HCT116 (cell line): ENCODE data around the gene KCNJ14. TPM values are rescaled to one million over a fixed set of nuclear protein-coding genes. Genes with fewer than 3 reads are reported as not detected.

Source experiments
- ATAC-seq: fragments of 200-7000 bp; cut with Tn5 transposase; 2 replicates; pipeline ENCODE4 v1.9.1; 2020; ENCODE audit warnings: mild to moderate bottlenecking, moderate library complexity
- BruUV-seq: library from RNA; stranded (reverse); fragments of 400-500 nt; replicated peaks from 2 replicates; lab custom pipeline; 2021; lab: Mats Ljungman, UMichigan
- CTCF ChIA-PET: fragments of 300-600 bp; sonication (Branson Sonifier 250); formaldehyde crosslinking; loops from one replicate; lab custom pipeline; 2021; ENCODE audit warnings: antibody characterized with exemption; lab: Charles Lee
- POLR2A ChIA-PET: fragments of 300-600, 350-600 bp; sonication (Branson Sonifier 250); formaldehyde crosslinking; loops from one replicate; lab custom pipeline; 2021; ENCODE audit warnings: antibody characterized with exemption; lab: Charles Lee
- RAD21 ChIA-PET, 2 experiments: fragments of 300-600 bp; sonication (Branson Sonifier 250); formaldehyde crosslinking; loops; one replicate each; lab custom pipeline; 2023; ENCODE audit warnings: low total read pairs in 2 of 2; ENCODE audit not compliant: uncharacterized antibody in 2 of 2, unreplicated experiment in 2 of 2, low non-redundant PET in 1 of 2; lab: Charles Lee
- DNase-seq: peaks from one replicate; pipeline ENCODE4 v3.0.0-alpha.2; 2010; ENCODE audit warnings: low read depth, low spot score
- H2AFZ ChIP-seq: fragments of 200-600 bp; shearing (Covaris generic), sonication (generic); 2 replicates; pipeline ENCODE4 v1.6.1; 2017; ENCODE audit warnings: low read depth, mixed run types, mixed read lengths, antibody characterized with exemption, low read length; ENCODE audit not compliant: poor library complexity, severe bottlenecking
- H3K27ac ChIP-seq: 2 replicates; pipeline ENCODE4 v1.5.1; 2012; ENCODE audit warnings: low read depth, low read length
- H3K27me3 ChIP-seq: fragments of 200-600 bp; sonication (generic); 2 replicates; pipeline ENCODE4 v1.6.1; 2016; ENCODE audit warnings: mixed run types, low read length, mixed read lengths; ENCODE audit not compliant: insufficient read depth
- H3K36me3 ChIP-seq, 2 experiments: fragments of 200-500 bp in 1 of 2; fragments of 200-600 bp in 1 of 2; sonication (Bioruptor generic) in 1 of 2; sonication (generic) in 1 of 2; 2 replicates each; pipeline versions ENCODE4 v1.5.1 to v1.6.1; 2014 to 2016; ENCODE audit warnings: low read length in 2 of 2, inconsistent platforms in 1 of 2, mixed read lengths in 1 of 2, mixed run types in 1 of 2; ENCODE audit not compliant: insufficient read depth in 2 of 2, control insufficient read depth in 1 of 2
- H3K4me1 ChIP-seq, 2 experiments: fragments of 200-600 bp in 1 of 2; sonication (generic) in 1 of 2; 2 replicates each; pipeline versions ENCODE4 v1.5.1 to v1.6.1; 2012 to 2017; ENCODE audit warnings: low read length in 2 of 2, inconsistent platforms in 1 of 2, mild to moderate bottlenecking in 1 of 2, mixed read lengths in 1 of 2, mixed run types in 1 of 2, moderate library complexity in 1 of 2; ENCODE audit not compliant: insufficient read depth in 2 of 2, control insufficient read depth in 1 of 2
- H3K4me2 ChIP-seq: fragments of 200-600 bp; sonication (generic); 2 replicates; pipeline ENCODE4 v1.6.1; 2017; ENCODE audit warnings: mixed run types, low read length, mixed read lengths
- H3K4me3 ChIP-seq, 2 experiments: fragments of 200-600 bp in 1 of 2; sonication (generic) in 1 of 2; replicated peaks in 1 of 2; 2 replicates each; pipeline ENCODE4 v1.5.1; 2011 to 2016; ENCODE audit warnings: low read length in 2 of 2, control low read depth in 1 of 2, low read depth in 1 of 2, mild to moderate bottlenecking in 1 of 2, mixed read lengths in 1 of 2, mixed run types in 1 of 2
- H3K79me2 ChIP-seq: fragments of 200-600 bp; sonication (generic); 2 replicates; pipeline ENCODE4 v1.6.1; 2017; ENCODE audit warnings: mild to moderate bottlenecking, mixed run types, low read length, moderate library complexity, mixed read lengths; ENCODE audit not compliant: insufficient read depth
- H3K9ac ChIP-seq: fragments of 200-600 bp; sonication (generic); 2 replicates; pipeline ENCODE4 v1.6.1; 2016; ENCODE audit warnings: low read length, mixed read lengths
- H3K9me2 ChIP-seq: fragments of 200-600 bp; sonication (generic), shearing (Covaris generic); 2 replicates; pipeline ENCODE4 v1.6.1; 2017; ENCODE audit warnings: mixed run types, mild to moderate bottlenecking, moderate library complexity; ENCODE audit not compliant: insufficient read depth
- H3K9me3 ChIP-seq, 2 experiments: fragments of 200-500 bp in 1 of 2; fragments of 200-600 bp in 1 of 2; sonication (Bioruptor generic) in 1 of 2; sonication (generic) in 1 of 2; 2 replicates each; pipeline ENCODE4 v1.6.1; 2014 to 2017; ENCODE audit warnings: low read length in 2 of 2, mixed read lengths in 2 of 2, inconsistent platforms in 1 of 2, low read depth in 1 of 2, mild to moderate bottlenecking in 1 of 2, mixed run types in 1 of 2, moderate library complexity in 1 of 2; ENCODE audit not compliant: control insufficient read depth in 1 of 2, insufficient read depth in 1 of 2
- H4K20me1 ChIP-seq: fragments of 200-600 bp; sonication (generic), shearing (Covaris generic); 2 replicates; pipeline ENCODE4 v1.6.1; 2017; ENCODE audit warnings: mixed run types, mild to moderate bottlenecking, moderate library complexity; ENCODE audit not compliant: insufficient read depth
- CBX3 ChIP-seq: IDR thresholded peaks from 2 replicates; pipeline ENCODE4 v1.6.1; 2012; ENCODE audit warnings: low read depth
- CEBPB ChIP-seq: IDR thresholded peaks from 2 replicates; pipeline ENCODE4 v1.6.1; 2012; ENCODE audit warnings: low read depth
- CTCF ChIP-seq, 3 experiments: fragments of 200-600 bp in 1 of 3; sonication (generic) in 1 of 3; IDR thresholded peaks in 2 of 3; conservative IDR thresholded peaks in 1 of 3; 2 replicates each; pipeline ENCODE4 v1.5.1; 2012 to 2017; ENCODE audit warnings: low read depth in 2 of 3, low read length in 2 of 3, antibody characterized with exemption in 1 of 3, borderline replicate concordance in 1 of 3, control low read depth in 1 of 3, mild to moderate bottlenecking in 1 of 3, mixed read lengths in 1 of 3, mixed run types in 1 of 3, moderate library complexity in 1 of 3; ENCODE audit not compliant: insufficient read depth in 1 of 3
- ELF1 ChIP-seq: IDR thresholded peaks from 2 replicates; pipeline ENCODE4 v1.6.1; 2012; ENCODE audit warnings: low read depth, borderline replicate concordance
- EZH2 ChIP-seq: fragments of 200-600 bp; sonication (generic); IDR thresholded peaks from 2 replicates; pipeline ENCODE4 v1.6.1; 2017; ENCODE audit warnings: antibody characterized with exemption, mixed run types
- FOSL1 ChIP-seq: IDR thresholded peaks from 2 replicates; pipeline ENCODE4 v1.6.1; 2012; ENCODE audit warnings: low read depth
- JUND ChIP-seq: IDR thresholded peaks from 2 replicates; pipeline ENCODE4 v1.6.1; 2012
- MAX ChIP-seq: IDR thresholded peaks from 2 replicates; pipeline ENCODE4 v1.6.1; 2012
- POLR2AphosphoS5 ChIP-seq: IDR thresholded peaks from 2 replicates; pipeline ENCODE4 v1.6.1; 2011; ENCODE audit warnings: mild to moderate bottlenecking, low read depth, low read length, moderate library complexity
- RAD21 ChIP-seq: IDR thresholded peaks from 2 replicates; pipeline ENCODE4 v1.6.1; 2012; ENCODE audit warnings: low read depth, mild to moderate bottlenecking
- REST ChIP-seq: IDR thresholded peaks from 2 replicates; pipeline ENCODE4 v1.6.1; 2012; ENCODE audit warnings: low read depth
- SP1 ChIP-seq: IDR thresholded peaks from 2 replicates; pipeline ENCODE4 v1.6.1; 2012; ENCODE audit warnings: low read depth
- SRF ChIP-seq: IDR thresholded peaks from 2 replicates; pipeline ENCODE4 v1.6.1; 2012; ENCODE audit warnings: low read depth
- TCF7L2 ChIP-seq: IDR thresholded peaks from 2 replicates; pipeline ENCODE4 v1.7.0; 2011; ENCODE audit warnings: borderline replicate concordance, inconsistent platforms; ENCODE audit not compliant: insufficient read depth, insufficient read length; ENCODE audit errors: extremely low read depth
- YY1 ChIP-seq: IDR thresholded peaks from 2 replicates; pipeline ENCODE4 v1.6.1; 2011; ENCODE audit warnings: low read length, low read depth, moderate library complexity, mild to moderate bottlenecking; ENCODE audit not compliant: insufficient replicate concordance; ENCODE audit errors: extremely low read depth
- ZNF274 ChIP-seq: fragments of 200-500 bp; sonication (Bioruptor generic); IDR thresholded peaks from 2 replicates; pipeline ENCODE4 v1.6.1; 2014; ENCODE audit warnings: mild to moderate bottlenecking, low read depth, low read length, inconsistent platforms
- intact Hi-C: fragments of 100-400 bp; cut with micrococcal nuclease; formaldehyde crosslinking; loops from 2 replicates; pipeline ENCODE4 v1.10.0; 2022
- total RNA-seq: library from RNA; stranded (reverse); gene quantifications from one replicate; pipeline ENCODE4 v1.2.1, GENCODE V29; 2021; ENCODE audit not compliant: unreplicated experiment

KCNJ14 gene
- total RNA-seq, 1 experiment from 2014 or later, result 2.5 TPM

GRCh38 chr19:48475369-48476068 is 20.1 kb downstream of the KCNJ14 start (continued):
- TF ChIP-seq REST (no peak), JUND (no peak), ELF1 (no peak), MAX (no peak)

GRCh38 chr19:48476176-48476575 is 20.8 kb downstream of the KCNJ14 start:
- no peak for ATAC-seq
- POLR2A ChIA-PET, result no interaction called here
- RAD21 ChIA-PET, result no interaction called here
- peaks cover 28 to 53% of the 10 kb centered on the region in 2 experiments for H3K36me3 ChIP-seq
- no peak overlapping the region for H2AFZ ChIP-seq
- BruUV-seq, result no TSS peak
- no peaks in the 10 kb centered on the region for H3K4me1 ChIP-seq
- intact Hi-C loops, result no loop called here
- H3K4me3 ChIP-seq, result no peak overlapping the region
- no peaks in the 10 kb centered on the region for H3K27me3 ChIP-seq
- no peak overlapping the region for H3K27ac ChIP-seq
- no peaks in the 10 kb centered on the region for H4K20me1 ChIP-seq
- CTCF ChIA-PET, result no interaction called here
- no peak overlapping the region for H3K9ac ChIP-seq
- 0 out of 2 replicates have a peak, but pooled peaks cover 4% of the 10 kb centered on the region for H3K79me2 ChIP-seq
- no peak overlapping the region for H3K4me2 ChIP-seq
- H3K9me2 ChIP-seq, result no peaks in the 10 kb centered on the region
- DNase-seq, result no peak
- H3K9me3 ChIP-seq, result no peaks in the 10 kb centered on the region
- TF ChIP-seq MAX (no peak), CBX3 (no peak), TCF7L2 (no peak), CEBPB (no peak), CTCF (IDR thresholded peaks at IDR 0.05 in 2 of 3, conservative IDR thresholded peaks at IDR 0.05 in 1 of 3; ENCODE audit: borderline replicate concordance in 1 of 3, insufficient read depth in 1 of 3, low read depth in 2 of 3, low read length in 2 of 3) (no peak), JUND (no peak), ZNF274 (no peak), RAD21 (no peak), ELF1 (no peak), EZH2 (no peak), YY1 (no peak), SP1 (no peak), POLR2AphosphoS5 (no peak), SRF (no peak), FOSL1 (no peak)
